ENCODE results near the gene ZNF14.

GRCh38 chr19:19748249-19748938, 15.5 kb upstream of the ZNF14 start:
- TF ChIP-seq CTCF (IDR thresholded peaks at IDR 0.05; ENCODE audit: poor library complexity) (no peak), EZH2 (IDR thresholded peaks at IDR 0.05; ENCODE audit: borderline replicate concordance) (no peak), EZH2phosphoT487 (IDR thresholded peaks at IDR 0.05; ENCODE audit: low read depth, severe bottlenecking, unreplicated experiment) (no peak)

Measured in hepatocyte (in vitro differentiated cells).